Duodenal mucosa (tissue), 2 donors: ENCODE data around the gene CD27.

ENCODE experiments used
- H3K27ac ChIP-seq: one replicate; pipeline ENCODE4 v1.7.0; 2013; ENCODE audit warnings: low read depth, low read length
- H3K27me3 ChIP-seq, 2 donors: one replicate each; pipeline ENCODE4 v1.7.0; 2013; ENCODE audit warnings: low read length in 2 of 2, control low read depth in 1 of 2; ENCODE audit not compliant: insufficient read depth in 2 of 2, control insufficient read depth in 1 of 2
- H3K36me3 ChIP-seq, 2 donors: one replicate each; pipeline ENCODE4 v1.7.0; 2013; ENCODE audit warnings: low read length in 2 of 2, control low read depth in 1 of 2; ENCODE audit not compliant: insufficient read depth in 2 of 2, control insufficient read depth in 1 of 2
- H3K4me1 ChIP-seq, 2 donors: one replicate each; pipeline ENCODE4 v1.7.0; 2013; ENCODE audit warnings: low read length in 2 of 2, control low read depth in 1 of 2; ENCODE audit not compliant: insufficient read depth in 2 of 2, control insufficient read depth in 1 of 2
- H3K4me3 ChIP-seq, 2 donors: one replicate each; pipeline ENCODE4 v1.7.0; 2013; ENCODE audit warnings: low read length in 2 of 2, low read depth in 1 of 2
- H3K9ac ChIP-seq, 2 donors: one replicate each; pipeline ENCODE4 v1.7.0; 2013; ENCODE audit warnings: low read length in 2 of 2, low read depth in 1 of 2
- H3K9me3 ChIP-seq, 2 donors: one replicate each; pipeline ENCODE4 v1.7.0; 2013; ENCODE audit warnings: low read length in 2 of 2, control low read depth in 1 of 2; ENCODE audit not compliant: control insufficient read depth in 1 of 2

Gene CD27

DNA sequence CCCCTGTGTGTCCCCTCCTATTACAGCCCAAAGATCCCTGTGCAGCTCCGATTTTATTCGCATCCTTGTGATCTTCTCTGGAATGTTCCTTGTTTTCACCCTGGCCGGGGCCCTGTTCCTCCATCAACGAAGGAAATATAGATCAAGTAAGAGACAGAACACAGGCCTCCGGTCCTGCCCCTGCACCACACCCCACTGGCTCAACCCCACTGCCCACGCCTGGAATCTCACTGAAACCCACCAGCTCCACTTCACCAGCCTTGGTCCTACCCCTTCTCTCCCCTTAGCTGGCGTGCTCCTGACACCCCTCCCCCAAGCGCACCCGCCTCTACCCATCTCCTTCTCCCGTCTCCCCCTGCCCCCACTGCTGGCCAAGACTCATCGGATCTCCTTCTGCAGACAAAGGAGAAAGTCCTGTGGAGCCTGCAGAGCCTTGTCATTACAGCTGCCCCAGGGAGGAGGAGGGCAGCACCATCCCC lies 6.2 kb downstream of the CD27 start:
- Histone ChIP-seq H3K9me3 (no peaks in the 10 kb centered on the region), H3K4me1 (peaks cover 24 to 36% of the 10 kb centered on the region in 2 donors), H3K27ac (peak overlapping the region; percentile 96), H3K4me3 (peak overlapping the region; percentile 96 to 99), H3K9ac (peak overlapping the region; percentile 99 to 100), H3K36me3 (peaks cover 9 to 21% of the 10 kb centered on the region in 2 donors), H3K27me3 (no peaks in the 10 kb centered on the region)

DNA sequence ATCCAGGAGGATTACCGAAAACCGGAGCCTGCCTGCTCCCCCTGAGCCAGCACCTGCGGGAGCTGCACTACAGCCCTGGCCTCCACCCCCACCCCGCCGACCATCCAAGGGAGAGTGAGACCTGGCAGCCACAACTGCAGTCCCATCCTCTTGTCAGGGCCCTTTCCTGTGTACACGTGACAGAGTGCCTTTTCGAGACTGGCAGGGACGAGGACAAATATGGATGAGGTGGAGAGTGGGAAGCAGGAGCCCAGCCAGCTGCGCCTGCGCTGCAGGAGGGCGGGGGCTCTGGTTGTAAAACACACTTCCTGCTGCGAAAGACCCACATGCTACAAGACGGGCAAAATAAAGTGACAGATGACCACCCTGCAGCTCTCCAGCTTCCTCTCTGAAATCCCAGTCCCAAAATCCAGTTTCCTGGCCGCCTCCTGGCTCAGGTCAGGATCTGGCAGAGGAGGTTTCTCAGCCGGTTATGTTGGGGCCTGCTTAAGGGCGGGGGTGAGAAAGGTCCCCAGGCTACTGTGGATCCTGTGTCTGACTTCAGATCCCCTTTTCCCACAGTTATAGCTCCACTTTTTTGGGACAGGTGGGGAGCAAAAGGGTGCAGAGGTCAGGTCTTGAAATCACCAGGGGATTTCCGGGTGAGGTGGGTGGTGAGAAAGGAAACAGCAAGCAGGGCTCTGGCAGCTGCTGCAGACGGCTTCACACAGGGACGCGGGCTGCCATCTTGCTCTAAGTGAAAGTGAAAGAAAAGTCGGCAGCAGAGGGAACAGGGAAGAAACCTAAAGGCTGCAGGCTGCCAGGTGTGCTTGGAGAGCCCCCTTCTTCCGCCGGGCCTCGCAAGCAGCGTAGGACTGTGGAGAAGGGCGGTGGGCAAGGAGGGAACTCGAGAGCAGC lies 6.8 kb downstream of the CD27 start, which contains the start of gene TAPBPL:
TSS of gene TAPBPL (plus strand) at position 695 of the 897 bp plus-strand sequence. CDS start 207 bp downstream, outside the sequence.
- Histone ChIP-seq H3K27ac (peak within 1 kb of the TSS; percentile 96), H3K9ac (peak within 1 kb of the TSS; percentile 99 to 100), H3K4me1 (peaks cover 24 to 36% of the 10 kb centered on the region in 2 donors), H3K9me3 (no peaks in the 10 kb centered on the region), H3K36me3 (peaks cover 9 to 21% of the 10 kb centered on the region in 2 donors), H3K4me3 (peak within 1 kb of the TSS; percentile 96 to 99), H3K27me3 (no peaks in the 10 kb centered on the region)

GRCh38 chr12:6452245-6452943 lies 7.6 kb downstream of the CD27 start:
- Histone ChIP-seq H3K9ac (peak overlapping the region; percentile 99 to 100), H3K9me3 (no peaks in the 10 kb centered on the region), H3K27ac (peak overlapping the region; percentile 96), H3K27me3 (no peaks in the 10 kb centered on the region), H3K4me3 (peak overlapping the region; percentile 96 to 99), H3K4me1 (peaks cover 24 to 36% of the 10 kb centered on the region in 2 donors), H3K36me3 (peaks cover 14 to 29% of the 10 kb centered on the region in 2 donors)

GRCh38 chr12:6452944-6453630 lies 8.3 kb downstream of the CD27 start:
- peak overlapping the region; percentile 96 to 99 for H3K4me3 ChIP-seq
- H3K4me1 ChIP-seq, result peaks cover 24 to 33% of the 10 kb centered on the region in 2 donors
- peak overlapping the region; percentile 96 for H3K27ac ChIP-seq
- peak overlapping the region; percentile 99 to 100 for H3K9ac ChIP-seq
- H3K36me3 ChIP-seq, result peaks cover 20 to 31% of the 10 kb centered on the region in 2 donors
- H3K9me3 ChIP-seq, result no peaks in the 10 kb centered on the region
- no peaks in the 10 kb centered on the region for H3K27me3 ChIP-seq

GRCh38 chr12:6457220-6457945 lies 12.6 kb downstream of the CD27 start:
- peaks cover 48 to 72% of the 10 kb centered on the region in 2 donors for H3K36me3 ChIP-seq
- H3K9ac ChIP-seq, result no peak overlapping the region
- H3K27me3 ChIP-seq, result no peaks in the 10 kb centered on the region
- no peaks in the 10 kb centered on the region for H3K9me3 ChIP-seq
- no peak overlapping the region for H3K27ac ChIP-seq
- H3K4me3 ChIP-seq, result no peak overlapping the region
- peaks cover 29 to 32% of the 10 kb centered on the region in 2 donors for H3K4me1 ChIP-seq

GRCh38 chr12:6458281-6459003 lies 13.7 kb downstream of the CD27 start:
- Histone ChIP-seq H3K27ac (no peak overlapping the region), H3K4me3 (no peak overlapping the region), H3K9me3 (no peaks in the 10 kb centered on the region), H3K36me3 (peaks cover 57 to 82% of the 10 kb centered on the region in 2 donors), H3K4me1 (peaks cover 29 to 32% of the 10 kb centered on the region in 2 donors), H3K27me3 (no peaks in the 10 kb centered on the region), H3K9ac (no peak overlapping the region)

GRCh38 chr12:6459004-6459337 lies 14.2 kb downstream of the CD27 start:
- Histone ChIP-seq H3K36me3 (peaks cover 60 to 86% of the 10 kb centered on the region in 2 donors), H3K4me1 (peaks cover 31 to 36% of the 10 kb centered on the region in 2 donors), H3K9me3 (no peaks in the 10 kb centered on the region), H3K27ac (no peak overlapping the region), H3K9ac (no peak overlapping the region), H3K4me3 (no peak overlapping the region), H3K27me3 (no peaks in the 10 kb centered on the region)

GRCh38 chr12:6460751-6461371 lies 16.1 kb downstream of the CD27 start:
- peaks cover 36 to 43% of the 10 kb centered on the region in 2 donors for H3K4me1 ChIP-seq
- H3K4me3 ChIP-seq, result peak overlapping the region in 1 of 2 donors; percentile 34
- peak overlapping the region; percentile 15 for H3K27ac ChIP-seq
- H3K9me3 ChIP-seq, result no peaks in the 10 kb centered on the region
- no peaks in the 10 kb centered on the region for H3K27me3 ChIP-seq
- H3K9ac ChIP-seq, result peak overlapping the region in 1 of 2 donors; percentile 7
- peaks cover 55 to 87% of the 10 kb centered on the region in 2 donors for H3K36me3 ChIP-seq
